ENCODE data around the gene ACTL10. TPM values are rescaled to one million over a fixed set of nuclear protein-coding genes. Genes with fewer than 3 reads are reported as not detected.

ACTL10 gene
- total RNA-seq, 1 experiment from 2014 or later = 0.85 TPM

DNA sequence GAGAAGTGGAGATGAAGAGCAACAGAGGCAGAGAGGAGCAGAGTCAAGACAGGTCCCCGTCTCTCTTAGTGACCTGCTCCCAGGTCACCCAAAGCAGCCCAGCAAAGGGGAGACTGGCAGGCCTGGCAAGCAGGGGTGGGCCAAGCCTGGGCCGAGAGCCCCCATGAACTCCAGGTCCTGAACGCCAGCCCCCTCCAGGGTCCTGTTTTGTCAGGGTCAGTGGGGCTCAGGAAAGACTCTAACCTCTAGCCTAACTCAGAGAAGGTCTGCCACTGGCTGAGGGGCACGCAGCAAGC, 6.3 kb downstream of the ACTL10 start:
- Histone ChIP-seq H3K4me3 (peak overlapping the region; percentile 96), H3K79me2 (ENCODE audit: low read depth) (peaks cover 38% of the 10 kb centered on the region), H3K4me1 (replicated peaks; ENCODE audit: insufficient read depth) (peaks cover 22% of the 10 kb centered on the region; the same call in 1 of the 2 replicates), H4K20me1 (ENCODE audit: insufficient read depth) (no peaks in the 10 kb centered on the region), H2AFZ (no peak overlapping the region), H3K4me2 (peak overlapping the region; percentile 84), H3K9me2 (ENCODE audit: insufficient read depth) (no peaks in the 10 kb centered on the region), H3K27ac (no peak overlapping the region), H3F3A (ENCODE audit: insufficient read depth, low read depth) (peaks cover 32% of the 10 kb centered on the region; the same call in 1 of the 2 replicates), H3K36me3 (ENCODE audit: low read depth) (0 out of 2 replicates have a peak, but pooled peaks cover 6% of the 10 kb centered on the region), H3K27me3 (ENCODE audit: insufficient read depth, low read depth) (no peaks in the 10 kb centered on the region), H3K9me3 (ENCODE audit: insufficient read depth, low read depth) (no peaks in the 10 kb centered on the region)
- TSS peak; percentile 33 for BruUV-seq (replicated peaks)
- peak in 1 of 2 experiments; percentile 11 for DNase-seq
- ChIA-PET POLR2A (ENCODE audit: unreplicated experiment) (no interaction called here), CTCF (no interaction called here)
- intact Hi-C loops (cut with micrococcal nuclease; ENCODE audit: unreplicated experiment) = loop anchor here (5.0 kb wide), 1 partner anchor 59 kb away; the partner anchor contains the start of gene ZNF341
- TF ChIP-seq, protein P1, sequence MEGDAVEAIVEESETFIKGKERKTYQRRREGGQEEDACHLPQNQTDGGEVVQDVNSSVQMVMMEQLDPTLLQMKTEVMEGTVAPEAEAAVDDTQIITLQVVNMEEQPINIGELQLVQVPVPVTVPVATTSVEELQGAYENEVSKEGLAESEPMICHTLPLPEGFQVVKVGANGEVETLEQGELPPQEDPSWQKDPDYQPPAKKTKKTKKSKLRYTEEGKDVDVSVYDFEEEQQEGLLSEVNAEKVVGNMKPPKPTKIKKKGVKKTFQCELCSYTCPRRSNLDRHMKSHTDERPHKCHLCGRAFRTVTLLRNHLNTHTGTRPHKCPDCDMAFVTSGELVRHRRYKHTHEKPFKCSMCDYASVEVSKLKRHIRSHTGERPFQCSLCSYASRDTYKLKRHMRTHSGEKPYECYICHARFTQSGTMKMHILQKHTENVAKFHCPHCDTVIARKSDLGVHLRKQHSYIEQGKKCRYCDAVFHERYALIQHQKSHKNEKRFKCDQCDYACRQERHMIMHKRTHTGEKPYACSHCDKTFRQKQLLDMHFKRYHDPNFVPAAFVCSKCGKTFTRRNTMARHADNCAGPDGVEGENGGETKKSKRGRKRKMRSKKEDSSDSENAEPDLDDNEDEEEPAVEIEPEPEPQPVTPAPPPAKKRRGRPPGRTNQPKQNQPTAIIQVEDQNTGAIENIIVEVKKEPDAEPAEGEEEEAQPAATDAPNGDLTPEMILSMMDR (conservative IDR thresholded peaks at IDR 0.05) = no peak
- TF ChIP-seq EZH2 (IDR thresholded peaks at IDR 0.05; ENCODE audit: low read depth) = no peak

DNA sequence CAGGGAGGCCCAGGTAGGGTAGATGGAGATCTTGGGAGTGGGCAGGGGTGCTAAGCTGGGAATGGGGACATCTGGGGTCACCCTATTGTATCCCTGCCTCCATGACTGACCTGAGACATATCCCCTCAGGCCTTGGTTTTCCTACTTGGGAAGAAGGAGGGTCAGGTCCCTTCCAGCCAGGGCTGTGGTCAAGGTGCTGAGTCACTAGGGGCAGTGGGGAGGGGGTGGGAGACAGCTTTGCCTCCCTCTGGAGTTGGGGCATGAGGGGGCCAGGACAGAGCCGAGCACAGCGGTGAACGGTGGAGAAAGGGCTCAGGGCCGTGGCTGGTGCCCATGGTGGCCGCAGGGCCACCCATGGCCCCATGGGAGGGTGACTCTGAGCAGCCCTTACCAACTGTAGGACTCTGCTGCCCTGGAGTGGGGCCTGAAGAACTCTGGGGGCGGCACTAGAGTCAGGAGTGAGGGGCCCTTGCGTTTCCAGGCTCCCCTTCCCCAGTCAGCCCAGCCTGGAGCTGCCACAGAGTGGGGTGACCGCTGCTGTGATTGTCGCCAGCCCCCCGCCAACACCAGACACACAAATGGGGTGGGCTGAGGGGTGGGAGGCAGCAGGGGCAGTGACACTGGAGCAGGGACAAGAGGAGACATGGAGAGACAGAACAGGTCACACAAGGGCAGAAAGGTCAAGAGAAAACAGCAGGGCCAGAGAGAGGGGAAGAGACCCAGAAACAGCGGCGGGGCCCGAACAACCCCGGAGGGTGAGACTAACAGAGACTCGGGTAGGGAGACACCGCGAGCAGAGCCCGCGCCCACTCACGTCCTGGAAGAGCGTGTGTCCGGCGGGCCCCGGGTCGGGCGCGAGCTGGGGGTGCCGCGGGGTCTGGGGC, 6.9 kb downstream of the ACTL10 start:
- DNase-seq = peak in 1 of 2 experiments; percentile 31
- peak overlapping the region; percentile 96 for H3K4me3 ChIP-seq
- ChIA-PET CTCF (interaction anchor here (0.6 kb wide), 2 partner anchors 202 to 577 kb away, joined by 6 to 8 read pairs; no protein-coding TSS in a partner anchor), POLR2A (ENCODE audit: unreplicated experiment) (interaction anchor here (0.6 kb wide), 1 partner anchor 184 kb away, joined by 4 read pairs; the partner anchor contains the start of gene CBFA2T2)
- H2AFZ ChIP-seq = peak overlapping the region; percentile 85
- H3K4me1 ChIP-seq (replicated peaks; ENCODE audit: insufficient read depth) = peaks cover 16% of the 10 kb centered on the region; the same call in 1 of the 2 replicates
- TF ChIP-seq, protein P1 (conservative IDR thresholded peaks at IDR 0.05) = no peak
- no peak for TF ChIP-seq EZH2 (IDR thresholded peaks at IDR 0.05; ENCODE audit: low read depth)
- no peaks in the 10 kb centered on the region for H3K9me2 ChIP-seq (ENCODE audit: insufficient read depth)
- no TSS peak for BruUV-seq (replicated peaks)
- no peaks in the 10 kb centered on the region for H3K27me3 ChIP-seq (ENCODE audit: insufficient read depth, low read depth)
- intact Hi-C loops (cut with micrococcal nuclease; ENCODE audit: unreplicated experiment) = loop anchor here (5.0 kb wide), 1 partner anchor 59 kb away; the partner anchor contains the start of gene ZNF341
- H3K79me2 ChIP-seq (ENCODE audit: low read depth) = peaks cover 33% of the 10 kb centered on the region
- H4K20me1 ChIP-seq (ENCODE audit: insufficient read depth) = no peaks in the 10 kb centered on the region
- no peaks in the 10 kb centered on the region for H3K9me3 ChIP-seq (ENCODE audit: insufficient read depth, low read depth)
- peak overlapping the region; percentile 84 for H3K4me2 ChIP-seq
- 0 out of 2 replicates have a peak, but pooled peaks cover 6% of the 10 kb centered on the region for H3K36me3 ChIP-seq (ENCODE audit: low read depth)
- H3K27ac ChIP-seq = peak overlapping the region; percentile 48
- peaks cover 27% of the 10 kb centered on the region; the same call in 1 of the 2 replicates for H3F3A ChIP-seq (ENCODE audit: insufficient read depth, low read depth)

DNA sequence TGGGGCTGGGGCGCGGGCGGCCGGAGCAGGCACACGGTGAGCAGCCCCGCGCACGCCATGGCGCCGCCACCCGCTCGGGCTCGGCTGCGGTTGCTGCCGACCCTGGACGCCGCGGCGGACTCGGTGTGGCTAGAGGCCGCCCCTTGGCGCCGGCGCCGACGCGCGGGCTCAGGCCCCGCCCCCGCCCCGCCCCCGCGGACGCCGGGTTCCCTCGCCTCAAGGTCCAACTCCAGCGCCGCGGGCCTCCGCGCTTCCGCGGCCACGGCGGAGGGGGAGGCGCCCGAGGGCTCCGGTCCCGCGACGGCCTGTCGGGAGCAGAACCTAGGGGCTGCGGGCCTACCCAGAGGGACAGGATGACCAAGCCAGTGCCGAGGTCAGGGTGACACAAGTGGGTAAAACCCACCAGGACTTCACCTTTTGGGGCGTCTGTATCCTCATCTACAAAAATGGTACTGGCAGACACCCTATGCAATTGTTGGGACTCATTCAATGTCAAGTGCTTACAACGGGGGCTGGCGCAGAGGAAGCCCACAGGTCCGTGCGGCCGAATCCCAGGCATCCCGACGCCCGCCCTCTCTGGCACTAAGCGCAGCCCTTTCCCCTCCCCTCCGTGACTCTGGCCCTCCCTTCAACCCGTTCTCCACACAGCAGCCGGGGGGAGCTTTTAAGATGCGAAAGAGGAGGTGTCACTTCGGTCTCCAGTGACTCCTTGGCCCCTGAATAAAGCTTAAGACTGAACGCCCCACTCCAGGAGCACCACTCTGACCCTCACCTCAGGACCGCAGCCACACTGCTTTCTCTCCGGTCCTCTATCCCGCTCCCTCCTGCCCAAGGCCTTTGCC, 7.8 kb downstream of the ACTL10 start, which contains the start of gene NECAB3:
Gene NECAB3, minus strand, starts transcription at position 135 of the 842 bp plus-strand sequence. Its CDS starts 76 bp downstream, at position 59.
- Histone ChIP-seq H3K4me2 (peak within 1 kb of the TSS; percentile 84), H4K20me1 (ENCODE audit: insufficient read depth) (no peaks in the 10 kb centered on the region), H3K27ac (peak within 1 kb of the TSS; percentile 48), H3K79me2 (ENCODE audit: low read depth) (peaks cover 33% of the 10 kb centered on the region), H3K36me3 (ENCODE audit: low read depth) (0 out of 2 replicates have a peak, but pooled peaks cover 5% of the 10 kb centered on the region), H3K9me3 (ENCODE audit: insufficient read depth, low read depth) (no peaks in the 10 kb centered on the region), H3K27me3 (ENCODE audit: insufficient read depth, low read depth) (no peaks in the 10 kb centered on the region), H3F3A (ENCODE audit: insufficient read depth, low read depth) (peaks cover 27% of the 10 kb centered on the region; the same call in 1 of the 2 replicates), H3K9me2 (ENCODE audit: insufficient read depth) (no peaks in the 10 kb centered on the region), H3K4me1 (replicated peaks; ENCODE audit: insufficient read depth) (peaks cover 16% of the 10 kb centered on the region; the same call in 1 of the 2 replicates), H3K4me3 (peak within 1 kb of the TSS; percentile 96), H2AFZ (peak within 1 kb of the TSS; percentile 85)
- POLR2A ChIA-PET (ENCODE audit: unreplicated experiment) = interaction anchor here (0.6 kb wide), 2 partner anchors 79 to 185 kb away, joined by 4 to 6 read pairs; partner anchors contain the start of gene CBFA2T2
- intact Hi-C loops (cut with micrococcal nuclease; ENCODE audit: unreplicated experiment) = loop anchor here (5.0 kb wide), 1 partner anchor 58 kb away; the partner anchor contains the start of gene ZNF341
- TF ChIP-seq, protein P1 (conservative IDR thresholded peaks at IDR 0.05) = no peak
- TF ChIP-seq EZH2 (IDR thresholded peaks at IDR 0.05; ENCODE audit: low read depth) = no peak
- DNase-seq = peak in 1 of 2 experiments; percentile 90
- CTCF ChIA-PET = interaction anchor here (0.6 kb wide), 1 partner anchor 203 kb away, joined by 6 read pairs; no protein-coding TSS in a partner anchor
- BruUV-seq (replicated peaks) = no TSS peak
